GM12875 (cell line): ENCODE measurements around the gene HLA-B.

Experiments used
- H3K4me3 ChIP-seq: one replicate; pipeline ENCODE4 v1.5.1; 2011; ENCODE audit warnings: low read depth, low read length, control low read depth
- TF ChIP-seq, protein P1 (sequence below): IDR thresholded peaks from 2 replicates; pipeline ENCODE4 v1.5.1; 2011; ENCODE audit warnings: low read depth, mild to moderate bottlenecking, control low read depth, inconsistent platforms, low read length, moderate library complexity, borderline replicate concordance; ENCODE audit not compliant: insufficient read depth

HLA-B gene

GRCh38 chr6:31332637-31333602 is 24.1 kb downstream of the HLA-B start:
- H3K4me3 ChIP-seq: no peak overlapping the region
- TF ChIP-seq, protein P1, sequence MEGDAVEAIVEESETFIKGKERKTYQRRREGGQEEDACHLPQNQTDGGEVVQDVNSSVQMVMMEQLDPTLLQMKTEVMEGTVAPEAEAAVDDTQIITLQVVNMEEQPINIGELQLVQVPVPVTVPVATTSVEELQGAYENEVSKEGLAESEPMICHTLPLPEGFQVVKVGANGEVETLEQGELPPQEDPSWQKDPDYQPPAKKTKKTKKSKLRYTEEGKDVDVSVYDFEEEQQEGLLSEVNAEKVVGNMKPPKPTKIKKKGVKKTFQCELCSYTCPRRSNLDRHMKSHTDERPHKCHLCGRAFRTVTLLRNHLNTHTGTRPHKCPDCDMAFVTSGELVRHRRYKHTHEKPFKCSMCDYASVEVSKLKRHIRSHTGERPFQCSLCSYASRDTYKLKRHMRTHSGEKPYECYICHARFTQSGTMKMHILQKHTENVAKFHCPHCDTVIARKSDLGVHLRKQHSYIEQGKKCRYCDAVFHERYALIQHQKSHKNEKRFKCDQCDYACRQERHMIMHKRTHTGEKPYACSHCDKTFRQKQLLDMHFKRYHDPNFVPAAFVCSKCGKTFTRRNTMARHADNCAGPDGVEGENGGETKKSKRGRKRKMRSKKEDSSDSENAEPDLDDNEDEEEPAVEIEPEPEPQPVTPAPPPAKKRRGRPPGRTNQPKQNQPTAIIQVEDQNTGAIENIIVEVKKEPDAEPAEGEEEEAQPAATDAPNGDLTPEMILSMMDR: no peak

DNA sequence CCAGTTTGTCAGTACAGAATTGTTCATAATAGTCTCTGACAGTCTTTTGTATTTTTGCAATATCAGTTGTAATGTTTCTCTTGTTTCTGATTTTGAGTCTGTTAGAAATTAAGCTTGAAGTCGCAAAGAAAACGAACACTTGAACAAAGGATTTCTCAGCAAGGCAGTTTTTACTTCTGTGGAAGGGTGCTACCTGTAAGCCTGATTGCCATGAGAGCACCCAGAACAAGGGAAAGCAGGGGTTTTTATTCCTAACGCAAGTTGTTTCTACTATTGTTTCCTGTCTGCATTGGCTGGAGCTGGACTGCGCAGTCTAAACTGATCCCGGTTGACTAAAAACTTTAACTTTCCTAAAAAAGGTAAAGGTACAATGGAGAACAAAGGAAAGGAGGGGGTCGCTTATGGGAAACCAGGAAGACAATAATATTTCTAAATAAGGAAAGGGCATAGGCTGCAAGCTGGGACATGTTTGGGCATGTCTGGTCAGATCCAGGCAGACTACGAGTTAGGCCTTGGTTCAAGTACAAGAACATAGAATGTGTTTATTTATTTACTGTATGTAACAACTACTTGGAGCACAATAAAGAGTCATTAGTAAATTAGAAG is 28.5 kb downstream of the HLA-B start:
- TF ChIP-seq, protein P1: no peak
- H3K4me3 ChIP-seq: no peak overlapping the region

DNA sequence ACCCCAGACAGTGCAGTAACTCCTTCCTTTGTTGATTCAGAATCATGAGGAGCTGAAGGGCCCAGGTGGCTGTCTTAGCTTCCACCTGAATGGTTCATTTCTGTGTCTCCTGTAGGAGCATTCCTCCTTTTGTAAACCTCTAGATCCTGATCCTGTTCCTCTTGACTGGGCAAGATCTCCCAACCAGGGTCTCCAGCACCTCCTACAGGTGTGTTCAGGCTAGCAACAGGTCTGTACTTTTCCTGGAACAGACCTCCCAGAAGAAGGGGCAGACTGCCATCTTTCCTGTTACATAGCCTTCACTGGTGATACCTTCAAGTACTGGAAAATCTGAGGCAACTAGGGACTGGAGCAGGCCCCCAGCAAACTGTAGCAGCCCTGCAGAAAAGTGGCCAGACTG is 35.2 kb downstream of the HLA-B start:
- TF ChIP-seq, protein P1: no peak
- no peak overlapping the region for H3K4me3 ChIP-seq

DNA sequence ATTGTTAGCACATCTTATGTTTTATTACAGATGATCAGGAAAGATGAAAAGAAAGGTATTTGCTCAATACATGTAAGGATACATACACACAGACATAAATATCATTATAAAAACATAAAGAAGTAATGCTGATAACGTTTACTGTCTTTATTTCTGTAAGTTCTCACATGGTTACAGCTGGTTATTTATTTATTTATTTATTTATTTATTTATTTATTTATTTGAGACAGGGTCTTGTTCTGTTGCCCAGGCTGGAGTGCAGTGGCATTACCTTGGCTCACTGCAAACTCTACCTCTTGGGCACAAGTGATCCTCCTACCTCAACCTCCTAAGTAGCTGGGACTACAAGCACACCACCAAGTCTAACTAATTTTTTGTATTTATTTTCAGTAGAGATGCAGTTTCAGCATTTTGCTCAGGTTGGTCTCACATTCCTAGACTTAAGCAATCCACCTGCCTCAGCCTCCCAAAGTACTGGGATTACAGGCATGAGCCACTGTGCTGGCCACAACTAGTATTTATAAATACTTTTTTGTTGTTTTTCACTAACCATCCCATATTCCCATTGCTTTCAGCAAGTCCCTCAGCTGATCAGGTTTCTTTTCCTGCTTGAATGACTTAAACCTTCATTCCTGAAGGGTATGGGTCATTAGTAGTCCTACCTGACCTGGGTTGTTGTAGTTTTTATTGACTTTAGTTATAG is 35.8 kb downstream of the HLA-B start:
- H3K4me3 ChIP-seq: no peak overlapping the region
- TF ChIP-seq, protein P1: no peak

DNA sequence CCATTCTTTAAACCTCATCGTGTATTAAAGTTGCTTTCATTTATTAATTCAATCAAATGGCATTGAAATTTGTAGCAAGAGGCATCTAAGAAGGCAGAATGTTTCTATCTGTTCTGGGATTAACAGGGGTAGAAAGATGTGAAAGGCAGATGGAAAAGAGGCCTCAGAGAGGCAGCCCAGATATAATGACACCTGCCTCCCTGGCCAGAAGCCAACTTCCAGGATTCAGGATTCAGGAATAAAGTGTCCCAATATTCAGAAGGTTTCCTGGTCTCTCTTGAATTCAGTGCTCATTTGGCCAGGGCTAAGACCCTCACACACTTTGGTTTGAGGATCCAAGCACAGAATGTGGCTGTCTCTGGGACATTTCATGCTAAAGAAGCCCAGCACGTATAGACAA is 39.9 kb downstream of the HLA-B start:
- TF ChIP-seq, protein P1: no peak
- H3K4me3 ChIP-seq: no peak overlapping the region

DNA sequence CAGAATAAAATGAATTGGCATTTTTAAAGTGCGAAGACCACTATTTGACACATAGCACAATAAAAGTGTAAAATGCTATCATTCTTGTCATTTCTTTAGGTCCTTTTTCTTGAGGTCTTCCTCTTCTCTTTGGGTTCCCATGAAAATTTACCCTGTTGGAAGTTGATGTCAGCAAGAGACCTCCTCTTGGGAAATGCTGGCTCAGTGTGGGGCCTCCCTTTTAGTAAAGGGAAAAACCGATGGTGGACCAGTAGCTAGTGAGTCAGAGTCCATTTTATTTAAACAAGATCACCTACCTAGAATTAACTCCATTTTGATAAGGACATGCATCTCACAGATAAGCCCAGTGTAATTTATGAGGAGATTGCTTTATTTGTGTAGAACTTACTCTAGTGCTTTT is 47.3 kb downstream of the HLA-B start:
- TF ChIP-seq, protein P1: no peak
- H3K4me3 ChIP-seq: no peak overlapping the region

DNA sequence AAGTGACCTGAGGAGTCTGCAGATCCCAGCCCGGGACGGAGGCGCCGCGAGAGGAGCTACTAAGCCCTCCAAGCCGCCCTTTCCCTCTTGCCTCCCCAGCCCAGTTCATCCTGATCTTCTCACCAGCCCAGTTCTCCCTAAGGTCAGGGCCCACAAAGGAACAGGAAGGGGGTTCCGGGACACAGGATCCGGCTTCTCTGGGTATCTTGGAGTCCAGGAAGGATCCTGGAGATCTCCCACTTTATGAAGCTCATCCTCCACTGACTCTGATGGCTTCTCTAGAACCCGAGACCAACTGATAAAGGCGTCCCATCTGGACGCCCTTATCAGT is 48.2 kb downstream of the HLA-B start:
- TF ChIP-seq, protein P1: no peak
- no peak overlapping the region for H3K4me3 ChIP-seq
